Endothelial cell of umbilical vein (primary cell): Measurements from ENCODE around the gene BCO2. TPM values are rescaled to one million over a fixed set of nuclear protein-coding genes. Genes with fewer than 3 reads are reported as not detected.

Experiments used
- BruUV-seq: library from RNA; stranded (reverse); fragments of 400-500 nt; replicated peaks from 2 replicates; lab custom pipeline; 2021; lab: Mats Ljungman, UMichigan
- CTCF ChIA-PET: fragments of 300-600, 350-600 bp; sonication (Branson Sonifier 250); formaldehyde crosslinking; loops from one replicate; lab custom pipeline; 2021; ENCODE audit warnings: antibody characterized with exemption, inconsistent platforms; lab: Charles Lee
- POLR2A ChIA-PET: fragments of 300-600, 350-600 bp; sonication (Branson Sonifier 250); formaldehyde crosslinking; loops from one replicate; lab custom pipeline; 2021; ENCODE audit warnings: antibody characterized with exemption, inconsistent platforms; lab: Charles Lee
- DNase-seq: peaks from one replicate; pipeline ENCODE4 v3.0.0-alpha.2; 2011; ENCODE audit warnings: low read depth, low spot score
- FAIRE-seq: peaks from 2 replicates; lab custom pipeline; 2011; peaks lifted over from hg19 to GRCh38; lab: Jason Lieb, UNC
- H2AFZ ChIP-seq: 2 replicates; pipeline ENCODE4 v1.6.0; 2012; ENCODE audit warnings: low read depth, low read length, control low read depth, inconsistent platforms
- H3K27ac ChIP-seq: 2 replicates; pipeline ENCODE4 v1.5.1; 2011; ENCODE audit warnings: low read depth, mild to moderate bottlenecking, control low read depth, low read length, moderate library complexity; ENCODE audit not compliant: insufficient read depth
- H3K27me3 ChIP-seq, 2 experiments: 2 replicates each; pipeline versions ENCODE4 v1.6.0 to v1.6.1; 2011; ENCODE audit warnings: low read length in 2 of 2, mixed read lengths in 1 of 2; ENCODE audit not compliant: control insufficient read depth in 2 of 2, insufficient read depth in 2 of 2
- H3K36me3 ChIP-seq, 2 experiments: 2 replicates in 1 of 2; 3 replicates in 1 of 2; pipeline ENCODE4 v1.5.1; 2011; ENCODE audit warnings: low read length in 2 of 2, mild to moderate bottlenecking in 1 of 2, moderate library complexity in 1 of 2; ENCODE audit not compliant: control insufficient read depth in 2 of 2, insufficient read depth in 2 of 2; ENCODE audit errors: extremely low read depth in 1 of 2
- H3K4me1 ChIP-seq: 3 replicates; pipeline ENCODE4 v1.5.1; 2011; ENCODE audit warnings: mild to moderate bottlenecking, low read length; ENCODE audit not compliant: control insufficient read depth, insufficient read depth; ENCODE audit errors: extremely low read depth
- H3K4me2 ChIP-seq: 2 replicates; pipeline ENCODE4 v1.6.1; 2011; ENCODE audit warnings: low read length, control low read depth, mixed read lengths; ENCODE audit not compliant: insufficient read depth
- H3K4me3 ChIP-seq, 3 experiments: fragments of 200-600 bp in 1 of 3; sonication (generic), shearing (Covaris generic) in 1 of 3; replicated peaks in 1 of 3; 2 replicates each; pipeline ENCODE4 v1.5.1; 2011 to 2016; ENCODE audit warnings: control low read depth in 3 of 3, low read length in 3 of 3, mild to moderate bottlenecking in 2 of 3, inconsistent platforms in 1 of 3, low read depth in 1 of 3, moderate library complexity in 1 of 3; ENCODE audit not compliant: insufficient read depth in 1 of 3
- H3K79me2 ChIP-seq: 2 replicates; pipeline ENCODE4 v1.6.0; 2012; ENCODE audit warnings: low read length, inconsistent platforms; ENCODE audit not compliant: control insufficient read depth, insufficient read depth
- H3K9ac ChIP-seq: replicated peaks from 2 replicates; pipeline ENCODE3; 2011; ENCODE audit warnings: low read length, control low read depth; ENCODE audit not compliant: insufficient read depth; ENCODE audit errors: extremely low read depth
- H3K9me1 ChIP-seq: replicated peaks from 3 replicates; pipeline ENCODE4 v1.6.0; 2011; ENCODE audit warnings: mild to moderate bottlenecking, low read length; ENCODE audit not compliant: control insufficient read depth, insufficient read depth; ENCODE audit errors: extremely low read depth
- H3K9me3 ChIP-seq: replicated peaks from 2 replicates; pipeline ENCODE4 v1.5.1; 2012; ENCODE audit warnings: low read length, inconsistent platforms; ENCODE audit not compliant: control insufficient read depth, insufficient read depth
- H4K20me1 ChIP-seq: replicated peaks from 2 replicates; pipeline ENCODE3; 2011; ENCODE audit warnings: mild to moderate bottlenecking, low read length; ENCODE audit not compliant: control insufficient read depth, insufficient read depth; ENCODE audit errors: extremely low read depth
- CTCF ChIP-seq, 2 donors: IDR thresholded peaks; 1 replicate in 1 of 2; 2 replicates in 1 of 2; pipeline ENCODE4 v1.5.1; 2011; ENCODE audit warnings: low read length in 2 of 2, mild to moderate bottlenecking in 2 of 2, moderate library complexity in 2 of 2, control low read depth in 1 of 2, inconsistent platforms in 1 of 2, low read depth in 1 of 2; ENCODE audit not compliant: insufficient read depth in 1 of 2; ENCODE audit errors: extremely low read depth in 1 of 2
- EZH2 ChIP-seq: IDR thresholded peaks from 2 replicates; pipeline ENCODE4 v1.6.1; 2012; ENCODE audit warnings: borderline replicate concordance, low read depth, mild to moderate bottlenecking, moderate library complexity, low read length, inconsistent platforms; ENCODE audit not compliant: severe bottlenecking
- FOS ChIP-seq: IDR thresholded peaks from 2 replicates; pipeline ENCODE4 v1.6.1; 2011; ENCODE audit warnings: mild to moderate bottlenecking, low read length, moderate library complexity, borderline replicate concordance; ENCODE audit not compliant: insufficient read depth
- GATA2 ChIP-seq: IDR thresholded peaks from 2 replicates; pipeline ENCODE4 v1.7.0; 2011; ENCODE audit warnings: low read depth, mild to moderate bottlenecking, moderate library complexity, mixed read lengths, low read length; ENCODE audit not compliant: insufficient read length, insufficient read depth
- JUN ChIP-seq: IDR thresholded peaks from 2 replicates; pipeline ENCODE4 v1.6.1; 2011; ENCODE audit warnings: borderline replicate concordance, low read depth; ENCODE audit not compliant: insufficient read length, insufficient read depth
- MAX ChIP-seq: IDR thresholded peaks from 2 replicates; pipeline ENCODE4 v1.6.1; 2011; ENCODE audit not compliant: insufficient read depth, insufficient read length
- MYC ChIP-seq: IDR thresholded peaks from one replicate; pipeline ENCODE4 v1.6.1; 2011; ENCODE audit warnings: mild to moderate bottlenecking, low read depth, low read length
- POLR2A ChIP-seq: IDR thresholded peaks from 2 replicates; pipeline ENCODE4 v1.6.1; 2012; ENCODE audit warnings: low read depth, mild to moderate bottlenecking, control low read depth, low read length
- POLR2AphosphoS5 ChIP-seq: IDR thresholded peaks from 2 replicates; pipeline ENCODE4 v1.6.1; 2012; ENCODE audit warnings: low read depth, mild to moderate bottlenecking, control low read depth, low read length, moderate library complexity; ENCODE audit not compliant: insufficient read depth
- dilution Hi-C: fragments of 300-500 bp; cut with MboI; formaldehyde crosslinking; loops from one replicate; pipeline ENCODE4 v1.15.0; 2019; ENCODE audit warnings: low sequenced_read_pairs; ENCODE audit not compliant: extremely low pct_ligation_motif_present
- intact Hi-C: fragments of 100-400 bp; cut with micrococcal nuclease; formaldehyde crosslinking; loops from one replicate; pipeline ENCODE4 v1.10.0; 2022
- polyA plus RNA-seq, 4 experiments: library from polyadenylated mRNA; depleted of rRNA in 3 of 4; stranded (reverse) in 3 of 4; unstranded in 1 of 4; fragments of >200 nt; gene quantifications; 2 replicates each; pipeline versions ENCODE4 v1.2.1 to v1.2.3, GENCODE V29; 2011 to 2012; ENCODE audit warnings: missing spikeins in 1 of 4
- total RNA-seq: library from RNA; stranded (reverse); gene quantifications from 2 replicates; pipeline ENCODE4 v1.2.3, GENCODE V29; 2021

The BCO2 gene
- total and polyA plus RNA-seq, 2 donors (not counting 3 experiments of a cell fraction or from before 2014, with no cell fraction given), result 0.58 to 1.9 TPM

- H3K79me2 ChIP-seq, result peaks cover 22% of the 10 kb centered on the region
- ChIA-PET CTCF (interaction anchor here (1.3 to 1.8 kb wide), 2 partner anchors 8 to 51 kb away, joined by 4 to 13 read pairs; no protein-coding TSS in a partner anchor), POLR2A (no interaction called here)
- TF ChIP-seq GATA2 (no peak), MYC (no peak), JUN (no peak), CTCF (IDR thresholded peaks at IDR 0.05; ENCODE audit: extremely low read depth in 1 of 2, insufficient read depth in 1 of 2, low read depth in 1 of 2, low read length in 2 of 2) (no peak), POLR2A (no peak), POLR2AphosphoS5 (no peak), EZH2 (no peak), FOS (no peak), MAX (no peak)
- no peak overlapping the region for H2AFZ ChIP-seq
- dilution Hi-C loops, result no loop called here
- FAIRE-seq (no peak), DNase-seq (no peak)
- H3K36me3 ChIP-seq, result peaks cover 7 to 19% of the 10 kb centered on the region in 2 experiments
- H3K27ac ChIP-seq, result no peak overlapping the region
- peaks cover 10% of the 10 kb centered on the region for H3K4me1 ChIP-seq
- intact Hi-C loops, result no loop called here
- BruUV-seq, result no TSS peak
- no peaks in the 10 kb centered on the region for H3K9me3 ChIP-seq
- no peaks in the 10 kb centered on the region for H4K20me1 ChIP-seq
- no peak overlapping the region for H3K4me3 ChIP-seq
- H3K9ac ChIP-seq, result no peak overlapping the region
- H3K27me3 ChIP-seq, result no peaks in the 10 kb centered on the region
- H3K4me2 ChIP-seq, result no peak overlapping the region
- no peaks in the 10 kb centered on the region for H3K9me1 ChIP-seq
These were observed 53.8 kb downstream of the BCO2 start for GRCh38 chr11:112229159-112229558.
